NCI-H1436 (cell line): ENCODE measurements around the gene WIPF2.

Experiments
- DNase-seq: peaks from one replicate; lab custom pipeline; 2025; lab: John Stamatoyannopoulos, UW

Gene WIPF2

DNA sequence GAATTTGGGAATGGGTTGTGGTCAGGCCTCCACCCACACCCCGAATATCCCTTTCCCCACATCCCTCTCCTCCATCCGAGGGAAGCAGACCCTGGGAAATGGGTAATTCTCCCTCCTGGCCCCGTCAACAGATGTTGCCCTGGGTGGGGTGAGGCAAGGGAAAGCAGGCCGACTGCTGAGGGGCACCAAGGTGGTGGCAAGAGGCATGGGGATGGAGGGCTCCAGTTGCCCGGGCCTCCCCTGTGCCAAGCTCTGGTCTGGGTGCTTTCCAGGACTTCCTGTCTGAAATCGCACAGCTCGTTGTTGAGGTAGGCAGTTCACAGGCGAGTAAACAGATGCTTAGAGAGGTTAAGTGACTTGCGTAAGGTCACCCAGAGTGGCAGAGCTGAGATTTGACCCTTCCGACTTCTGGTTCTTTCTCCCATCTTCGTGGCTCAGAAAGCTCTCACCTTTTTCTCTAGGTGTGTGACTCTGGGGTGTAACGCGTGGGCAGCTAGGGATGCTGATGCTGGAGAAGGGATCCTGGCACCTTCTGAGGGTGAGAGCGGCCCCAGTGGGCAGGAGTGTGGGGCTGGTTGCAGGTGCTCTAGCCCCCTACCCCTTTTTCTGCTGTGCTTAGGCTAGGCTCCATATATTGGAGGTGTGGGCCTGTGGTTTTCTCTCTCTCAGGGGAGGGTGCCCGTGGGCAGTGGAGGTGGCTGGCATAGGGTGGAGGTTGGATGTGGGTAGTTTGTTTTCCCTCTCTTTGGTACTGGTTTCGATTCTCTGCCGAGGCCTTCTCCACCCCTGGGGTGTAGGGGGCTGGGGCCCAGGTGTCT, 107.1 kb downstream of the WIPF2 start:
- DNase-seq, result no peak

DNA sequence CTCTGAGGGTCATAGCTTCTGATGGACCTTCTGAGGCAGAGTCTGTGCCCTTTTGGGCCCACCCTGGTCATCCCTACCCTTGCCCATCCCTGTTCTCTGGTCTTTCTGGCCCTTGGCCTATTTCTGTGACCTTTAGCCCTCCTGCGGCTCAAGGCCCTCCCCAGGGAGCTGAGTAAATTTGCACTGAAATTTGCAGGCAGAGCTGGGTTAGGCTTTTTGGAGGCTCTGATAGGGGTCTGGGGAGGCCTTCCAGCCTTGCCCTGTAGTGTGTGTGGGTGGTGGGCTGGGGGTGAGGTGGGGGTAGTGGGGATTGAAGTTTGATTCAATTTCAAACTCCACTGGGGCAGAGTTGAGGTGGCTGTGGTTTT, 107.7 kb downstream of the WIPF2 start:
- DNase-seq, result no peak

DNA sequence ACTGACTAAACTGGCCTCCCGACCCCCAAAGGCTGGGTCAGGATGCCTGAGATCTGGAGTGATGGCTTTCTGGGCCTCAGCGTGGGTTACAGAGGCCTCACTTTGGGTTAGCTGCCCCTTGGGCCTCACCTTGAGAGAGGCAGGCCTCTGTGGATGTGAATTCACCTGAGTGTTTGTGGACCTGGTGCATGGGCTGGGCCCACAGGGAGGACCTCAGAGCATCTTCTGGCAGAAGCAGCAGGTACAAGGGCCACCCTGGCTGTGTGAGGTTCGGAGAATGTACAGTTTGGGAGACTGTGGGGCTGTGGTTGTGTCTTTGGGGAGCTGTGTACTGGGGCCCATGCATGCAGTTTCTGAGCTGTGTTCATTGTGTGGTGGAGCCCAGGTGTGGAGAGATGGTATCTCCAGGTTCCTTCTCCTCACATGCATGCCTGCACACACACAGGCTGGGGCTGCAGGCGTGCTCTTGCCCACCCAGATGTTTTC, 108.2 kb downstream of the WIPF2 start:
- no peak for DNase-seq

DNA sequence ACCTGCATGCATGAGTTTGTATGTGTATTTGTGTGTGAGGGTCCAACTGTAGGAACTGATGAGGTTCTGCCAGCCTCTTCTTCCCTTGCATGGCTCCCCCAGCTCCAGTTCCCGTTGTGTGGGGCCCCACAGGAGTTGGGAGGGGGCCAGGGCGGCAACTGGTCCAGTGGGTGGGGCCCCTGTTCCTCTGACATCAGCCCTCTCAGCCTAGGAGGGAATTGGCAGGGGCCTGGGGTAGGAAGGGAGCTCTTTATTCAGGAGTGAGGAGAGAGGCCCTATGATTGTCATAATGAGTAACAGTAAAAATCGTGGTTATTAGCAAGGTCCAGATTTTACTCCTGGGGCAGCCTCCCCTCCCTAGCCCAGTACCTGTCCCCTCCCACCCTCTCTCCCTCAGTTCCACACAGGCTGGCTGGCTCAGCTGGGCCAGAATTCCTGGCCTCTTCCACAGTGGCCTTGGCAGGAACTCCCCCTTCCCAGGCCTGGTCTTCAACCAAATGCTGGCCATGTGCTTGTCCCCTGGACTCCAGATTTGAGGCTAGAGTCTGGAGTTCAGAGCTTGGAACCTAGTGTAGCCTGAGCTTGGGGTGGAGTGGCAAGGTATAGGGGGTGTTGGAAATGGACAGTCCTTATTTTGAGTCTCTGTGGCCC, 108.8 kb downstream of the WIPF2 start:
- no peak for DNase-seq

DNA sequence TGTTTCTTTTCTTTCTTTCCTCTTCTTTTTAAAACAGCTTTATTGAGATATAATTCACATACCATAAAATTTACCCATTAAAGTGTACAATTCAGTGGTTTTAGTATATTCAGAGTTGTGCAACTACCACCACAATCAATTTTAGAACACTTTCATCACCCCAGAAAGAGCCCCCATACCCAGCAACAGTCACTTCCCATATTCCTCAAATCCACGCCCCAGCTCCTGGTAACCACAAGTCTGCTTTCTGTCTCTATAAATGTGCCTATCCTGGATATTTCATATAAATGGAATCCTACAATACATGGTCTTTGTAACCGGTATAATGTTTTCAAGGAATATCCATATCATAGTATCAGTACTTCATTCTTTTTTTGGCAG, 109.3 kb downstream of the WIPF2 start:
- no peak for DNase-seq

DNA sequence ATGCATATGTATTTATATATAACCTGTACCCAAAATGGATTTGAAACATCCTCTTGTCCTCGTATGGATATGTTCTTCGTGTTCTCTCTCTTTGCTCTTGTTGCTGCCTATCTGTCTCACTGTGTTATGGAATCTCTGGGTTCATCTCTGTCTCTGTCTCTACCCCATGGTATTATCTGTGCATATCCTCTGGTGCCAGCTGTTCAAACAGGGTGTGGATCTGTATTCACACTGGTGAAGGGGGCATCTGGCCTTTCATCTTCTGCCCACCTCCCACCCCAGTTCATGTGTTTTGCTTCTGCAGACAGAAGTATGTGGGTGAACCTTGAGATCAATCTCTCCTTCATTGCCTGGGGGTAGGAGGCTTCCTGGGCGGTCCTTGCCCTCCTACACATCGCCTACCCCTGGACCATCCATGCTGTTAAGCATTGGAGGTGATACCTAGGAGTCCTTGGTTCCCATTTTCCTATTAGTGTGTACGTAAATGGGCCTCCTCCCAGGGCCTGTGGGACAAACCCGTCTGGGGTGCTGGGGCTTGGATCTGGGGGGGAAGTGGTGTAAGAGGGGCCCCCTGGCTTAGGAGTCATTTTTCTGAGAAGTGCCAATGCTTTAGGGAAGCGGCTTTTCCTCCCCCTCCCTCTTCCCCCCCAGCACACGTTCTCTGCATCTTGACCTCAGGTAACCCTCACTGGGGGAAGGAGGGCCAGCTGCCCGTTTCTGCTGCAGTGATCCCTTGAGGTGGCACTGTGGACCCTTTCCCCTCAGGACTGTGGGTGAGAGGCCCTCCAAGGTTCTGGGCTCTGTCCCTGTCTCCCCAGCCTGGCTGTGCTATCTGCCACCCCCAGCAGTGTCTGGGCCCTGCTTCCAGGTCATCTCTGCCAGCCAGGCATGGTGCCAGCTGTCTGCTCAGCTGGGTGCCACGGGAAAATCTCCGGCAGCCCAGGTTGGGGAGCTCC, 111.0 kb downstream of the WIPF2 start:
- DNase-seq, result no peak

DNA sequence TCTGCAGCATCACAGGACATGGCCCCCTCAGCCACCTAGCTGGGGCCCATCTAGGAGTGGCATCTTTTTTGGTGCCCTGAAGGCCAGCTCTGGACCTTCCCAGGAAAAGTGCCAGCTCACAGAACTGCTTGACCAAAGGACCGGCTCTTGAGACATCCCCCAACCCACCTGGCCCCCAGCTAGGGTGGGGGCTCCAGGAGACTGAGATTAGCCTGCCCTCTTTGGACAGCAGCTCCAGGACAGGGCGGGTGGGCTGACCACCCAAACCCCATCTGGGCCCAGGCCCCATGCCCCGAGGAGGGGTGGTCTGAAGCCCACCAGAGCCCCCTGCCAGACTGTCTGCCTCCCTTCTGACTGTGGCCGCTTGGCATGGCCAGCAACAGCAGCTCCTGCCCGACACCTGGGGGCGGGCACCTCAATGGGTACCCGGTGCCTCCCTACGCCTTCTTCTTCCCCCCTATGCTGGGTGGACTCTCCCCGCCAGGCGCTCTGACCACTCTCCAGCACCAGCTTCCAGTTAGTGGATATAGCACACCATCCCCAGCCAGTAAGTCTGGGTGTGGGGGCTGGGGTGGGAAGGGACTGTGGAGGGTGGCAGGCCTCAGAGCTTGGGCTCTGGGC, 111.9 kb downstream of the WIPF2 start:
- DNase-seq, result no peak

DNA sequence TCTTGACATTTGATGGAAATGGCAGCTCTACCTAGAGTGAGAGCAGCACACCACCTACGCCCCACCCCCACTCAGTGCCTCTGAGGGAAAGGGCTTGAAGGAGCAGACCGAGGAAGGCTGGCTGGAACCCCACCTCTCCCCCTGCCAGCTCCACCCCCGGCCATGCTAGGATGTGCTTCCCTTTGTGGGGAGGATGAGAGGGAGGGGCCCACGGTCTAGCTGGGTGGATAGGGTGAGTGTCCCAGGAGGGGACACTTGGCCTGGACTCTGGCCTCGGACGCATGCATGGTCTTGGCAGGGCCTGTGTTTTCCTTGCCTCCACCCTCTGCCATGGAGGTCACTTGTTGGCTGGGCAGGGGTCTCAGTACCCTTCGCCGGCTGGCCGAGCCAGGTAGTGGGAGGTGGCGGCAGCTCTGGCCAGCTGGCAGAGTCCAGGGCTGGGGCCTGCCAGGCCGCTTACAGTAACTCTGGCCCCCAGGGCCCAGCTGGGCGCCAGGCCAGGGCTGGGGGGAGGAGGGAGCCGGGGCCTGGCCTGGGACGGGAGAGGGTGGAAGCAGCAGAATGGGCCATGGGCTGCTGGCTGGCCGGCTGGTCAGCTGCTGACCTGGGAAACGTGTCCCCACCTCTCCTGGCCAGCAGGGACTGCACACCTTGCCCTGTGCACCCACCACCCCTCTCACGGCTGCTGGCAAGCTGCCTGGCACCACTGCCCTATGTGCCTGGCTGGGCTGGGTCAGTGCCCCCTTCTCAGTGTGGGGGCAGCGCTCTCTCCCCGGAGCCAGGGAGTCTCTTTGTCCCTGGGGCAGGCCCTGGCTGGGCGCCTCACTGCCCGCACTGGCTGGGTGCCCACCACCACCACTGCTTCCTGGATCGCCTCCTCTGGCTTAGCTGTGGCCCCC, 112.9 kb downstream of the WIPF2 start:
- no peak for DNase-seq
